ENCODE data around the gene MAD2L2. TPM values are rescaled to one million over a fixed set of nuclear protein-coding genes. Genes with fewer than 3 reads are reported as not detected.

The MAD2L2 gene
- total RNA-seq, 1 experiment from 2014 or later: 93.8 TPM

- BruUV-seq (replicated peaks): no TSS peak
- no peaks in the 10 kb centered on the region for H3K9me2 ChIP-seq (ENCODE audit: insufficient read depth)
- peak overlapping the region; percentile 34 to 50 for H3K4me3 ChIP-seq (replicated peaks in 1 of 2; ENCODE audit: low read depth in 1 of 2, low read length in 2 of 2)
- peak overlapping the region; percentile 71 for H3K4me2 ChIP-seq (ENCODE audit: low read length)
- no peaks in the 10 kb centered on the region for H3K27me3 ChIP-seq (ENCODE audit: insufficient read depth, low read length)
- H2AFZ ChIP-seq (ENCODE audit: low read depth, low read length, poor library complexity, severe bottlenecking): no peak overlapping the region
- RAD21 ChIA-PET (ENCODE audit: low non-redundant PET in 1 of 2, low total read pairs in 2 of 2, uncharacterized antibody in 2 of 2, unreplicated experiment in 2 of 2): interaction anchor here in 1 of 2 experiments (1.0 to 1.4 kb wide), 2 partner anchors 60 to 69 kb away, joined by 3 to 7 read pairs; no protein-coding TSS in a partner anchor
- H3K9me3 ChIP-seq (ENCODE audit: control insufficient read depth in 1 of 2, insufficient read depth in 1 of 2, low read depth in 1 of 2, low read length in 2 of 2): no peaks in the 10 kb centered on the region
- H3K79me2 ChIP-seq (ENCODE audit: insufficient read depth, low read length): peaks cover 16% of the 10 kb centered on the region; the same call in 1 of the 2 replicates
- intact Hi-C loops (cut with micrococcal nuclease): no loop called here
- DNase-seq (ENCODE audit: low read depth, low spot score) (no peak), ATAC-seq (no peak)
- H3K36me3 ChIP-seq (ENCODE audit: control insufficient read depth in 1 of 2, insufficient read depth in 2 of 2, low read length in 2 of 2): no peaks in the 10 kb centered on the region
- TF ChIP-seq ZFX (IDR thresholded peaks at IDR 0.05): 0 out of 2 replicates have a peak, but pooled peaks have one; percentile 17
- TF ChIP-seq RAD21 (IDR thresholded peaks at IDR 0.05; ENCODE audit: low read depth): no peak
- H3K27ac ChIP-seq (ENCODE audit: low read depth, low read length): peak overlapping the region; percentile 27; the same call in 1 of the 2 replicates
- POLR2A ChIA-PET: interaction anchor here (1.0 kb wide), 1 partner anchor 14 kb away, joined by 4 read pairs; the partner anchor contains the start of gene FBXO6
- no peaks in the 10 kb centered on the region for H4K20me1 ChIP-seq (ENCODE audit: insufficient read depth)
- peak overlapping the region; percentile 57 for H3K9ac ChIP-seq (ENCODE audit: low read length)
- peaks cover 28 to 53% of the 10 kb centered on the region in 2 experiments; a peak in 3 of 4 replicates for H3K4me1 ChIP-seq (ENCODE audit: control insufficient read depth in 1 of 2, insufficient read depth in 2 of 2, low read length in 2 of 2)
- CTCF ChIA-PET: interaction anchor here (0.6 to 2.5 kb wide), 6 partner anchors 13 to 279 kb away, joined by 3 to 15 read pairs (median 7); partner anchors contain the start of gene FBXO6
Measured at GRCh38 chr1:11651017-11651416, 29.9 kb downstream of the MAD2L2 start.

GRCh38 chr1:11650331-11650991 is 30.5 kb downstream of the MAD2L2 start:
- H3K27ac ChIP-seq (ENCODE audit: low read depth, low read length): peak overlapping the region; percentile 27; the same call in 1 of the 2 replicates
- no peak overlapping the region for H2AFZ ChIP-seq (ENCODE audit: low read depth, low read length, poor library complexity, severe bottlenecking)
- no peaks in the 10 kb centered on the region for H4K20me1 ChIP-seq (ENCODE audit: insufficient read depth)
- H3K9ac ChIP-seq (ENCODE audit: low read length): peak overlapping the region; percentile 57
- no TSS peak for BruUV-seq (replicated peaks)
- peak overlapping the region; percentile 34 to 50 for H3K4me3 ChIP-seq (replicated peaks in 1 of 2; ENCODE audit: low read depth in 1 of 2, low read length in 2 of 2)
- ATAC-seq (peak; percentile 37), DNase-seq (ENCODE audit: low read depth, low spot score) (peak; percentile 38)
- H3K27me3 ChIP-seq (ENCODE audit: insufficient read depth, low read length): no peaks in the 10 kb centered on the region
- intact Hi-C loops (cut with micrococcal nuclease): no loop called here
- RAD21 ChIA-PET (ENCODE audit: low non-redundant PET in 1 of 2, low total read pairs in 2 of 2, uncharacterized antibody in 2 of 2, unreplicated experiment in 2 of 2): interaction anchor here in 1 of 2 experiments (1.0 to 1.4 kb wide), 2 partner anchors 60 to 69 kb away, joined by 3 to 7 read pairs; no protein-coding TSS in a partner anchor
- H3K9me2 ChIP-seq (ENCODE audit: insufficient read depth): no peaks in the 10 kb centered on the region
- H3K9me3 ChIP-seq (ENCODE audit: control insufficient read depth in 1 of 2, insufficient read depth in 1 of 2, low read depth in 1 of 2, low read length in 2 of 2): no peaks in the 10 kb centered on the region
- H3K4me2 ChIP-seq (ENCODE audit: low read length): peak overlapping the region; percentile 71
- POLR2A ChIA-PET: interaction anchor here (1.0 kb wide), 1 partner anchor 14 kb away, joined by 4 read pairs; the partner anchor contains the start of gene FBXO6
- no peaks in the 10 kb centered on the region for H3K36me3 ChIP-seq (ENCODE audit: control insufficient read depth in 1 of 2, insufficient read depth in 2 of 2, low read length in 2 of 2)
- peaks cover 10% of the 10 kb centered on the region; the same call in 1 of the 2 replicates for H3K79me2 ChIP-seq (ENCODE audit: insufficient read depth, low read length)
- TF ChIP-seq CTCF (IDR thresholded peaks at IDR 0.05 in 2 of 3, conservative IDR thresholded peaks at IDR 0.05 in 1 of 3; ENCODE audit: borderline replicate concordance in 1 of 3, insufficient read depth in 1 of 3, low read depth in 2 of 3, low read length in 2 of 3) (peak in 2 of 3 experiments; percentile 45 to 55; a peak in 4 of 6 replicates), CEBPB (IDR thresholded peaks at IDR 0.05; ENCODE audit: low read depth) (no peak), EZH2 (IDR thresholded peaks at IDR 0.05) (no peak), ZFX (IDR thresholded peaks at IDR 0.05) (peak; percentile 57; the same call in 1 of the 2 replicates)
- H3K4me1 ChIP-seq (ENCODE audit: control insufficient read depth in 1 of 2, insufficient read depth in 2 of 2, low read length in 2 of 2): peaks cover 24 to 47% of the 10 kb centered on the region in 2 experiments; a peak in 3 of 4 replicates
- CTCF ChIA-PET: interaction anchor here (0.6 to 2.5 kb wide), 8 partner anchors 14 to 280 kb away, joined by 3 to 15 read pairs (median 4); partner anchors contain the start of gene FBXO6

Data from HCT116 (cell line).